GM18907 (cell line): ENCODE measurements around the gene XRN2.
"Not testable (repeated sequence)": the region's sequence is repeated elsewhere in the genome, so short reads cannot be mapped to it uniquely, and the experiment has no call there.

Source experiments
- ATAC-seq: cut with Tn5 transposase; IDR thresholded peaks from one replicate; pipeline ENCODE4 v1.9.1; 2021; ENCODE audit warnings: mild to moderate bottlenecking, moderate library complexity; ENCODE audit not compliant: unreplicated experiment

The XRN2 gene

GRCh38 chr20:21413996-21414395 lies 110.9 kb downstream of the XRN2 start:
- ATAC-seq: not testable (repeated sequence)

- not testable (repeated sequence) for ATAC-seq
Measured at GRCh38 chr20:21419147-21419546, 116.0 kb downstream of the XRN2 start.

GRCh38 chr20:21421601-21422236 lies 118.6 kb downstream of the XRN2 start:
- ATAC-seq: no peak

GRCh38 chr20:21423712-21424111 lies 120.6 kb downstream of the XRN2 start:
- not testable (repeated sequence) for ATAC-seq

- ATAC-seq: no peak
Measured at GRCh38 chr20:21424846-21425245, 121.7 kb downstream of the XRN2 start.

GRCh38 chr20:21430020-21430419 lies 126.9 kb downstream of the XRN2 start:
- ATAC-seq: no peak

GRCh38 chr20:21432911-21433310 lies 129.8 kb downstream of the XRN2 start:
- no peak for ATAC-seq

- no peak for ATAC-seq
Measured at GRCh38 chr20:21433329-21433890, 130.3 kb downstream of the XRN2 start.

- ATAC-seq: no peak
Measured at GRCh38 chr20:21435576-21435975, 132.4 kb downstream of the XRN2 start.

- ATAC-seq: no peak
Measured at GRCh38 chr20:21436205-21436604, 133.1 kb downstream of the XRN2 start.

GRCh38 chr20:21437248-21437647 lies 134.1 kb downstream of the XRN2 start:
- ATAC-seq: no peak

- ATAC-seq: no peak
Measured at GRCh38 chr20:21437816-21438215, 134.7 kb downstream of the XRN2 start.
